NT2/D1 (cell line): ENCODE measurements around the gene U2AF1L4.

Source experiments
- SUZ12 ChIP-seq: IDR thresholded peaks from 2 replicates; pipeline ENCODE4 v1.6.1; 2011; ENCODE audit not compliant: insufficient read length, insufficient read depth; ENCODE audit errors: extremely low read depth
- YY1 ChIP-seq: IDR thresholded peaks from 2 replicates; pipeline ENCODE4 v1.6.1; 2011; ENCODE audit not compliant: insufficient read length, insufficient read depth
- ZNF274 ChIP-seq: IDR thresholded peaks from 2 replicates; pipeline ENCODE4 v1.6.1; 2011; ENCODE audit warnings: mild to moderate bottlenecking, low read depth, low read length

DNA sequence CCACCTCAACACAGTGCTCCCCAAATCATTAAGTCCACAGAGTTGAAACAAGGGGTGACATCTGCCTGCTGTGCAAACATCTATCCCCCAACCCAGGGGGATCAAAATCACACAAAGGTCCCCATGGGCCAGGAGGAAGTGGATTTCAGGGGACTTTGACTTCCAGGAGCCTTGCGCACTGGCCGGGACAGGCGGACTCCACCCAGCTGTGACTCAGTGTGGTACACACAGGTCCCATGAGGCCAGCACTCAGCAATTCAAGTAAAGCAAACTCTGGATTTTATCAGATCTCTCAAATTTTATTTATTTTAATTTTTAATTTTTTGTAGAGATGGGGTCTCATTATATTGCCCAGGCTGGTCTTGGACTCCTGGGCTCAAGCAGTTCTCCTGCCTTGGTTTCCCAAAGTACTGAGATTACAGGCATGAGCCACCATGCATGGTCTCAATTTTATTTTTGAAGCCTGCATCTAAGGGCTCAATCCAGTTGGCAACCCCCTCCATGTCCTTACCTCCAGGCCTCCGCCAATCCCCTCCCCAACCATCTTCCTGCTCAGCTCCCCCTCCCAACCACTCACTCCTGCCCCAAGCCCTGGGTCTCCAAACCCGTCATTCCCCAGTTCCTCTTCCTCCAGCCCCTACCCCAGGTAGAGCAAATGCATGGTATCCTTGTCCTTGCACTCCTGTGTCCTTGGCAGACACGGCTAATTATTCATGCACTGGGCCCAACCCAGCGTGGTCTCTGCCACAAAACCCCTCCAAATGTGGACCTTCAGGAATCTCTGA, 48.4 kb upstream of the U2AF1L4 start:
- TF ChIP-seq YY1 (no peak), ZNF274 (no peak), SUZ12 (no peak)
